SU-DHL-6 (cell line): ENCODE data around the gene NPDC1.

Source experiments
- CTCF ChIP-seq: fragments of 200-600 bp; sonication (generic); IDR thresholded peaks from one replicate; pipeline ENCODE4 v1.5.1; 2017; ENCODE audit warnings: antibody characterized with exemption, mild to moderate bottlenecking, low read length, moderate library complexity; ENCODE audit not compliant: insufficient read depth, poor library complexity, severe bottlenecking
- EZH2phosphoT487 ChIP-seq: fragments of 200-600 bp; sonication (generic), shearing (Covaris generic); conservative IDR thresholded peaks from 2 replicates; pipeline ENCODE4 v1.6.1; 2018; ENCODE audit warnings: mild to moderate bottlenecking, antibody characterized with exemption, low read length, moderate library complexity, mixed read lengths

- TF ChIP-seq CTCF, result no peak
- TF ChIP-seq EZH2phosphoT487, result no peak
Measured at GRCh38 chr9:137048655-137049543, 2.9 kb upstream of the NPDC1 start.
